CD14-positive monocyte (primary cell): Measurements from ENCODE around the gene ANKRD55. TPM values are rescaled to one million over a fixed set of nuclear protein-coding genes. Genes with fewer than 3 reads are reported as not detected.

Experiments used
- DNase-seq, 3 donors: peaks; one replicate each; pipeline ENCODE4 v3.0.0-alpha.2; 2011 to 2022
- H2AFZ ChIP-seq: 2 replicates; pipeline ENCODE4 v1.6.0; 2012; ENCODE audit warnings: mild to moderate bottlenecking, low read depth, low read length, inconsistent platforms; ENCODE audit not compliant: insufficient read depth, poor library complexity, severe bottlenecking
- H3K27ac ChIP-seq, 2 donors: 1 replicate in 1 of 2; 2 replicates in 1 of 2; pipeline ENCODE4 v1.5.1; 2012 to 2013; ENCODE audit warnings: low read length in 2 of 2, control low read depth in 1 of 2, inconsistent platforms in 1 of 2, low read depth in 1 of 2, mild to moderate bottlenecking in 1 of 2
- H3K27me3 ChIP-seq, 2 donors: one replicate each; pipeline versions ENCODE4 v1.6.0 to v1.6.1; 2011 to 2013; ENCODE audit warnings: low read length in 2 of 2; ENCODE audit not compliant: control insufficient read depth in 2 of 2, insufficient read depth in 2 of 2
- H3K36me3 ChIP-seq, 2 donors: replicated peaks in 1 of 2; 1 replicate in 1 of 2; 2 replicates in 1 of 2; pipeline versions ENCODE4 v1.5.1 to v1.6.1; 2012 to 2013; ENCODE audit warnings: low read length in 2 of 2, control low read depth in 1 of 2, inconsistent platforms in 1 of 2, mild to moderate bottlenecking in 1 of 2; ENCODE audit not compliant: insufficient read depth in 2 of 2, control insufficient read depth in 1 of 2
- H3K4me1 ChIP-seq, 2 donors: 1 replicate in 1 of 2; 2 replicates in 1 of 2; pipeline versions ENCODE4 v1.5.1 to v1.6.1; 2012 to 2013; ENCODE audit warnings: low read length in 2 of 2, control low read depth in 1 of 2, inconsistent platforms in 1 of 2, mild to moderate bottlenecking in 1 of 2, moderate library complexity in 1 of 2; ENCODE audit not compliant: insufficient read depth in 2 of 2, control insufficient read depth in 1 of 2
- H3K4me2 ChIP-seq: replicated peaks from 2 replicates; pipeline ENCODE3; 2012; ENCODE audit warnings: low read length, moderate library complexity, mild to moderate bottlenecking; ENCODE audit not compliant: poor library complexity, severe bottlenecking; ENCODE audit errors: extremely low read depth
- H3K4me3 ChIP-seq, 3 experiments: fragments of 200-600 bp in 1 of 3; sonication (generic) in 1 of 3; replicated peaks in 1 of 3; 1 replicate in 2 of 3; 2 replicates in 1 of 3; pipeline ENCODE4 v1.5.1; 2011 to 2013; ENCODE audit warnings: low read length in 3 of 3, mild to moderate bottlenecking in 3 of 3, control low read depth in 2 of 3, low read depth in 2 of 3, inconsistent platforms in 1 of 3, moderate library complexity in 1 of 3
- H3K79me2 ChIP-seq: 2 replicates; pipeline ENCODE4 v1.6.0; 2012; ENCODE audit warnings: mild to moderate bottlenecking, control low read depth, inconsistent platforms, low read length, moderate library complexity; ENCODE audit not compliant: insufficient read depth
- H3K9ac ChIP-seq: 2 replicates; pipeline ENCODE4 v1.6.0; 2017; ENCODE audit warnings: low read length, mild to moderate bottlenecking; ENCODE audit not compliant: insufficient read depth, poor library complexity, severe bottlenecking
- H3K9me3 ChIP-seq, 2 donors: replicated peaks in 1 of 2; 1 replicate in 1 of 2; 2 replicates in 1 of 2; pipeline versions ENCODE4 v1.5.1 to v1.6.1; 2012 to 2013; ENCODE audit warnings: low read length in 2 of 2, control low read depth in 1 of 2; ENCODE audit not compliant: control insufficient read depth in 1 of 2, insufficient read depth in 1 of 2
- H4K20me1 ChIP-seq: 2 replicates; pipeline ENCODE4 v1.6.0; 2012; ENCODE audit warnings: mild to moderate bottlenecking, low read length, control low read depth, moderate library complexity; ENCODE audit not compliant: insufficient read depth
- H3K27ac Mint-ChIP-seq, 7 donors: one replicate each; pipeline ENCODE4 v1.8.0; 2020; ENCODE audit warnings: mild to moderate bottlenecking in 7 of 7, mixed read lengths in 7 of 7, moderate library complexity in 6 of 7, inconsistent platforms in 2 of 7
- H3K27me3 Mint-ChIP-seq, 3 donors: one replicate each; pipeline ENCODE4 v1.8.0; 2021 to 2022; ENCODE audit warnings: low read depth in 3 of 3, mild to moderate bottlenecking in 3 of 3, mixed read lengths in 3 of 3, moderate library complexity in 3 of 3, inconsistent platforms in 1 of 3
- H3K36me3 Mint-ChIP-seq, 2 donors: one replicate each; pipeline ENCODE4 v1.8.0; 2020; ENCODE audit warnings: mixed read lengths in 2 of 2, inconsistent platforms in 1 of 2, mild to moderate bottlenecking in 1 of 2
- H3K4me1 Mint-ChIP-seq: one replicate; pipeline ENCODE4 v1.8.0; 2020; ENCODE audit warnings: mild to moderate bottlenecking, mixed read lengths
- H3K4me3 Mint-ChIP-seq, 2 donors: one replicate each; pipeline ENCODE4 v1.8.0; 2020; ENCODE audit warnings: mild to moderate bottlenecking in 2 of 2, mixed read lengths in 2 of 2, moderate library complexity in 1 of 2
- H3K9me3 Mint-ChIP-seq, 7 donors: one replicate each; pipeline ENCODE4 v1.8.0; 2020 to 2022; ENCODE audit warnings: mixed read lengths in 7 of 7, mild to moderate bottlenecking in 6 of 7, moderate library complexity in 6 of 7, inconsistent platforms in 2 of 7
- CTCF ChIP-seq: fragments of 200-600 bp; IDR thresholded peaks from one replicate; pipeline ENCODE4 v1.8.0; 2022; ENCODE audit warnings: antibody characterized with exemption, mild to moderate bottlenecking
- WGBS: methylation state at CpG from one replicate; pipeline ENCODE4 v1.1.5; 2013; ENCODE audit warnings: missing lambda C conversion rate; ENCODE audit not compliant: insufficient coverage; 5-methylcytosine and 5-hydroxymethylcytosine counted together
- intact Hi-C, 2 donors: fragments of 100-400 bp; cut with micrococcal nuclease; formaldehyde crosslinking; loops; one replicate each; pipeline versions ENCODE4 v1.15.0 to v1.15.1; 2023
- polyA plus RNA-seq, 3 donors: library from polyadenylated mRNA; depleted of rRNA in 1 of 3; unstranded in 2 of 3; stranded (reverse) in 1 of 3; fragments of 300-500 nt in 2 of 3; fragments of >200 nt in 1 of 3; fragmentation: Illumina TruSeq in 2 of 3; gene quantifications; 1 replicate in 2 of 3; 2 replicates in 1 of 3; pipeline ENCODE4 v1.2.3, GENCODE V29; 2012 to 2021

Gene ANKRD55
- polyA plus RNA-seq, 3 donors: 0.20 to 0.55 (median 0.28) TPM

- Histone ChIP-seq H3K79me2 (no peaks in the 10 kb centered on the region), H2AFZ (no peak overlapping the region), H4K20me1 (no peaks in the 10 kb centered on the region), H3K4me2 (no peak overlapping the region), H3K9ac (no peak overlapping the region), H3K36me3 (no peaks in the 10 kb centered on the region), H3K4me1 (peaks cover 95 to 100% of the 10 kb centered on the region in 2 donors), H3K4me3 (no peak overlapping the region), H3K27ac (peak overlapping the region in 1 of 2 donors; percentile 30), H3K9me3 (no peaks in the 10 kb centered on the region), H3K27me3 (no peaks in the 10 kb centered on the region)
- peaks cover 0 to 1% (median 0%) of the 10 kb centered on the region in 3 donors for H3K27me3 Mint-ChIP-seq
- TF ChIP-seq CTCF: no peak
- peak overlapping the region in 5 of 7 donors; percentile 1 to 81 (median 38) for H3K27ac Mint-ChIP-seq
- no peak overlapping the region for H3K4me3 Mint-ChIP-seq
- H3K4me1 Mint-ChIP-seq: peaks cover 92% of the 10 kb centered on the region
- H3K36me3 Mint-ChIP-seq: no peaks in the 10 kb centered on the region
- no peak for DNase-seq
- H3K9me3 Mint-ChIP-seq: peaks cover 0 to 4% (median 2%) of the 10 kb centered on the region in 7 donors
- intact Hi-C loops: no loop called here
- WGBS: no CpG with 5 or more reads among the region's 2 CpGs
Observed at GRCh38 chr5:56169281-56169680, 63.8 kb downstream of the ANKRD55 start.

- no peaks in the 10 kb centered on the region for H3K36me3 ChIP-seq
- H3K27ac Mint-ChIP-seq: peak overlapping the region; percentile 81 to 99 (median 88)
- no peak overlapping the region for H2AFZ ChIP-seq
- H3K4me1 Mint-ChIP-seq: peaks cover 89% of the 10 kb centered on the region
- peak overlapping the region; percentile 64 for H3K4me2 ChIP-seq
- WGBS: 0% methylated on average over 1 of the region's 8 CpGs
- peaks cover 89 to 99% of the 10 kb centered on the region in 2 donors for H3K4me1 ChIP-seq
- H4K20me1 ChIP-seq: no peaks in the 10 kb centered on the region
- H3K9me3 Mint-ChIP-seq: peaks cover 0 to 4% (median 2%) of the 10 kb centered on the region in 7 donors
- no peaks in the 10 kb centered on the region for H3K79me2 ChIP-seq
- H3K4me3 Mint-ChIP-seq: peak overlapping the region; percentile 56 to 70
- H3K36me3 Mint-ChIP-seq: peaks cover 0 to 3% of the 10 kb centered on the region in 2 donors
- H3K9me3 ChIP-seq: no peaks in the 10 kb centered on the region
- TF ChIP-seq CTCF: no peak
- DNase-seq: peak in 2 of 3 donors; percentile 73 to 84
- H3K27ac ChIP-seq: peak overlapping the region in 1 of 2 donors; percentile 88
- intact Hi-C loops: no loop called here
- no peaks in the 10 kb centered on the region for H3K27me3 ChIP-seq
- H3K4me3 ChIP-seq: peak overlapping the region; percentile 11 to 68 (median 44)
- no peak overlapping the region for H3K9ac ChIP-seq
- peaks cover 0 to 5% (median 0%) of the 10 kb centered on the region in 3 donors for H3K27me3 Mint-ChIP-seq
Observed at GRCh38 chr5:56168066-56168478, 65.1 kb downstream of the ANKRD55 start.
